Loucy (cell line): ENCODE measurements around the gene COX19.

Source experiments
- EZH2phosphoT487 ChIP-seq: fragments of 200-600 bp; IDR thresholded peaks from 2 replicates; pipeline ENCODE4 v1.6.1; 2018; ENCODE audit warnings: antibody characterized with exemption, mild to moderate bottlenecking, moderate library complexity, borderline replicate concordance
- TF ChIP-seq, protein P1 (sequence below): fragments of 200-600 bp; sonication (generic); conservative IDR thresholded peaks from 2 replicates; pipeline ENCODE4 v1.5.1; 2014; ENCODE audit warnings: mild to moderate bottlenecking, antibody characterized with exemption, low read length

DNA sequence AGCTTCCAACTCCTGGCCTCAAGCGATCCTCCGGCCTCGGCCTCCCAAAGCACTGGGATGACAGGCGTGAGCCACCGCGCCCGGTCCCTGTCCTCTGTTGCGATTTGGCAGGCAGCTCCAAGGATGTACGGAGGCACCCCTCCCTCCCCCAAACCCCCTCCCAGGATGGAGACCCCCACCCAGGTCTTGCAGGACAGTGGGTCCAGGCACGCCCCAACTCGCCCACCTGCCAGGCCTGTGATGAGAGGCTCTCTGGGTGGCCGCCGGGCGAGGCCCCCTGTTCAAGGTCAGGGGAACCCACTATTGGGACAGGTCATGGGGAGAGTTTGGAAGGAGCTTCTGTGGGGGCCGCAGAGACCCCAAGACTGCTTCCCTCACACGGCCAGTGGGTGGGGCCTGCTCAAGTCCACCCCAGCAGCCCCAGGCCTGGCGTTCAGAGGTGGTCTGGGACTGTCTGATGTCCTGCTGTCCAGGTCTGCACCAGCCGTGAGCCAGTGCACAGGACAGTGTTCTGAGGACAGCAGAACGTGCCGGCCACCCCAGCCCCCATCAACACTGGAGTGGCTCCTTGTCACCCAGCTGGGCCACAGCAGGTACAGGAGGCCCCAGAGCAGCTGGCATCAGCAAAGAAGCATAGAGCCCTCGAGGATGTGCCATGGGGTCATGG lies 23.3 kb downstream of the COX19 start:
- TF ChIP-seq, protein P1, sequence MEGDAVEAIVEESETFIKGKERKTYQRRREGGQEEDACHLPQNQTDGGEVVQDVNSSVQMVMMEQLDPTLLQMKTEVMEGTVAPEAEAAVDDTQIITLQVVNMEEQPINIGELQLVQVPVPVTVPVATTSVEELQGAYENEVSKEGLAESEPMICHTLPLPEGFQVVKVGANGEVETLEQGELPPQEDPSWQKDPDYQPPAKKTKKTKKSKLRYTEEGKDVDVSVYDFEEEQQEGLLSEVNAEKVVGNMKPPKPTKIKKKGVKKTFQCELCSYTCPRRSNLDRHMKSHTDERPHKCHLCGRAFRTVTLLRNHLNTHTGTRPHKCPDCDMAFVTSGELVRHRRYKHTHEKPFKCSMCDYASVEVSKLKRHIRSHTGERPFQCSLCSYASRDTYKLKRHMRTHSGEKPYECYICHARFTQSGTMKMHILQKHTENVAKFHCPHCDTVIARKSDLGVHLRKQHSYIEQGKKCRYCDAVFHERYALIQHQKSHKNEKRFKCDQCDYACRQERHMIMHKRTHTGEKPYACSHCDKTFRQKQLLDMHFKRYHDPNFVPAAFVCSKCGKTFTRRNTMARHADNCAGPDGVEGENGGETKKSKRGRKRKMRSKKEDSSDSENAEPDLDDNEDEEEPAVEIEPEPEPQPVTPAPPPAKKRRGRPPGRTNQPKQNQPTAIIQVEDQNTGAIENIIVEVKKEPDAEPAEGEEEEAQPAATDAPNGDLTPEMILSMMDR, result no peak
- TF ChIP-seq EZH2phosphoT487, result no peak
